MG63 (cell line): Measurements from ENCODE around the gene MYADM. TPM values are rescaled to one million over a fixed set of nuclear protein-coding genes. Genes with fewer than 3 reads are reported as not detected.
"Not testable (repeated sequence)": the region's sequence is repeated elsewhere in the genome, so short reads cannot be mapped to it uniquely, and the experiment has no call there.

Source experiments
- DNase-seq: peaks from one replicate; pipeline ENCODE4 v3.0.0-alpha.2; 2020
- H3K27me3 ChIP-seq: fragments of 250-450 bp; sonication (Bioruptor Pico); 2 replicates; pipeline ENCODE4 v1.5.1; 2020; ENCODE audit warnings: mild to moderate bottlenecking, moderate library complexity
- H3K36me3 ChIP-seq: fragments of 250-450 bp; sonication (Bioruptor Pico); 2 replicates; pipeline ENCODE4 v1.5.1; 2020; ENCODE audit warnings: mild to moderate bottlenecking, moderate library complexity
- H3K4me3 ChIP-seq: fragments of 250-450 bp; sonication (Bioruptor Pico); 2 replicates; pipeline ENCODE4 v1.5.1; 2020; ENCODE audit warnings: mild to moderate bottlenecking, moderate library complexity
- H3K9me3 ChIP-seq: fragments of 250-450 bp; sonication (Bioruptor Pico); 2 replicates; pipeline ENCODE4 v1.5.1; 2020; ENCODE audit warnings: mild to moderate bottlenecking, moderate library complexity
- total RNA-seq: library from RNA; depleted of rRNA; stranded (reverse); fragments of >200 nt; shearing (Covaris generic); gene quantifications from 2 replicates; pipeline ENCODE4 v1.2.3, GENCODE V29; 2014; ENCODE audit warnings: low replicate concordance

MYADM gene
- total RNA-seq, 1 experiment from 2014 or later, result 8.3 TPM

GRCh38 chr19:53865523-53865917 is 2.2 kb upstream of the MYADM start:
- Histone ChIP-seq H3K4me3 (peak overlapping the region; percentile 33), H3K27me3 (no peaks in the 10 kb centered on the region), H3K9me3 (no peaks in the 10 kb centered on the region), H3K36me3 (peaks cover 2% of the 10 kb centered on the region)
- no peak for DNase-seq

DNA sequence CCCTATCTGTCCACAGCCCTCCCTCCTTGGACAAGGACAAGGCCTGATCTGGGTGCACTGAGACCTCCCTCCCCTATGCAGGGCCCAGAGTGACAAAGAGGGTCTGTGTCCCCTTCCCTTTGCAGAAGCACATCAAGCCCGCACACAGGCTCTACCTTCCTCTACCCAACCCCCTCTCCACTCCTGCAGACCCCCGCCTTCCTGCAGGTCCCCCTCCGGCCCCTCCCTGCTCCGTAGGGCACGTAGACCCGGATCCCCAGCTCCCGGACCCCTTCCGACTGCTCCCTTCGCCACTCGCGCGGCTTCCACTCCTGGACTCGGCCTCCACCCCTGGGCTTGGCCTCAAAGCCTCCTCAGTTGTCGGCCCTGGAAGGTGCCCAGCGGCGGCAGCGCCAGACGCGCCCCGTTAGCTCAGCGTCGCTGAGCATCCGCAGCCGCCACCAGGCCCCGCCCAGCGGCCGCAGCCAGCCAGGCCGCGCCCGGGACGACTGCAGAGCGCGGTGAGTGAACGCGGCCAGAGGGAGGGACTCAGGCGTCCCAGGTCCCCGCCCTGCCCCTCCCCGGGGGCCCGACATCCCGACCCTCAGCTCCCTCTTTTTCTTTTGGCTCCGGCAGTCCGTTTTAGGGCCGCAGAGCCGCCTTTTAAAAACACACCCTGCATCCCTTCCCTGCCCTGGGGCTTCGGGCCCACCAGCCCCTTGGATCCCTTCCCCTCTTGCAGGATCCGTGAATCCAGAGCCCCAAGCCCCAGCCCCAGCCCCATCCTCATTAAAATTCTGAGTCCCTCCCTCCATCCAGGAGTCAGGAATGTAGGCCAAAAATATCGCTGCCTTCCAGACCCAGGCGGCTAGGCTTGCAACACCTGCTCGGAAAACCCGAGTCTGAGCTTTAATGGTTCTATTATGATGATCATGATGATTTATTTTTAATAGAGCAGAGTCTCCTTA is 1.5 kb upstream of the MYADM start:
- Histone ChIP-seq H3K36me3 (peaks cover 9% of the 10 kb centered on the region), H3K9me3 (no peaks in the 10 kb centered on the region), H3K4me3 (peak overlapping the region; percentile 33), H3K27me3 (no peaks in the 10 kb centered on the region)
- DNase-seq, result peak; percentile 82

- DNase-seq, result no peak
- no peaks in the 10 kb centered on the region for H3K9me3 ChIP-seq
- no peaks in the 10 kb centered on the region for H3K27me3 ChIP-seq
- peaks cover 14% of the 10 kb centered on the region for H3K36me3 ChIP-seq
- H3K4me3 ChIP-seq, result peak overlapping the region; percentile 97
These were observed 838 bp upstream of the MYADM start for GRCh38 chr19:53866865-53867224.

DNA sequence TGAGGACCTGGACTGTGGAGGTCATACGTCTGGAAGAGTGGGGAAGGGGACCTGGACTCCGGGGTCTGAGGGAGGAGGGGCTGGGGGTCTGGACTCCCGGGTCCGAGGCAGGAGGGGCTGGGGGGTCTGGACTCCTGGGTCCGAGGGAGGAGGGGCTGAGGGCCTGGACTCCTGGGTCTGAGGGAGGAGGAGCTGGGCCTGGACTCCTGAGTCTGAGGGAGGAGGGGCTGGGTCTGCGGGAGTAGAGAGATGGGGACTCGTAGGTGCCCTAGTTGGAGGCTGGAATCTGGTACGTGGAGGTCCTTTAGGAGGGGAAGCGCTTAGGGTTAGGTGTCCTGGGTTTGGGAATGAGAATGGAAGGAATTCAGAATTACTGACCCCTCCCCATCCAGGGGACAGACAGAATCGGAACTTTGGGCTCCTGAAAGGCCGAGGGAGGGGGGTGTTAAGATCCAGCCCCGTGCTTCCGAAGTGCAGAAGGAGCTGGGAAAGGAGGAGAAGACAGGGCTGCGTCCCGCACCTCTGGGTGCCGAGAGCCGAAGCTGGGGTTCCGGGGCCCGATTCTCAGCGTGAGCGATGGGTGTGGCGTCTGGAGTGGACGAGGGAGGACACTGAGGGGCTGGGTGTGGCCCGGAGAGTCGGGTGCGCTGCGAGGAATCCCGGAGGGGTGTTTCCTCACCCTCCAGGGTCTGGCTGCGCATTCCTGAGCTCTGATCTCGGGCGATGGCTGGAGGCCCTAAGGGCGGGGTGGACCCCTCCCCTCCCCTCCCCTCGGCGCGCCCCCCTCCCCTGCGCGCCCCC is 608 bp downstream of the MYADM start:
- peak; percentile 83 for DNase-seq
- Histone ChIP-seq H3K4me3 (peak overlapping the region; percentile 97), H3K27me3 (no peaks in the 10 kb centered on the region), H3K36me3 (peaks cover 27% of the 10 kb centered on the region), H3K9me3 (no peaks in the 10 kb centered on the region)

GRCh38 chr19:53868892-53869804 is 1.5 kb downstream of the MYADM start:
- DNase-seq, result peak; percentile 97
- Histone ChIP-seq H3K9me3 (no peaks in the 10 kb centered on the region), H3K4me3 (peak overlapping the region; percentile 97), H3K36me3 (peaks cover 35% of the 10 kb centered on the region), H3K27me3 (no peaks in the 10 kb centered on the region)

- H3K27me3 ChIP-seq, H3K9me3 ChIP-seq, DNase-seq: not testable (repeated sequence)
- H3K4me3 ChIP-seq, result peak overlapping the region; percentile 97
- peaks cover 43% of the 10 kb centered on the region for H3K36me3 ChIP-seq
These were observed 2.3 kb downstream of the MYADM start for GRCh38 chr19:53869805-53870484.

- Histone ChIP-seq H3K27me3 (no peaks in the 10 kb centered on the region), H3K36me3 (peaks cover 44% of the 10 kb centered on the region), H3K9me3 (no peaks in the 10 kb centered on the region), H3K4me3 (peak overlapping the region; percentile 20)
- DNase-seq, result no peak
These were observed 2.8 kb downstream of the MYADM start for GRCh38 chr19:53870485-53870844.

GRCh38 chr19:53871454-53871853 is 3.8 kb downstream of the MYADM start:
- Histone ChIP-seq H3K27me3 (no peaks in the 10 kb centered on the region), H3K36me3 (peaks cover 49% of the 10 kb centered on the region), H3K9me3 (no peaks in the 10 kb centered on the region), H3K4me3 (no peak overlapping the region)
- no peak for DNase-seq

GRCh38 chr19:53872762-53873161 is 5.1 kb downstream of the MYADM start:
- no peak for DNase-seq
- no peaks in the 10 kb centered on the region for H3K9me3 ChIP-seq
- peaks cover 52% of the 10 kb centered on the region for H3K36me3 ChIP-seq

GRCh38 chr19:53873773-53874605 is 6.3 kb downstream of the MYADM start:
- H3K4me3 ChIP-seq, result no peak overlapping the region
- peaks cover 52% of the 10 kb centered on the region for H3K36me3 ChIP-seq
- H3K9me3 ChIP-seq, result no peaks in the 10 kb centered on the region
- DNase-seq, result no peak
- H3K27me3 ChIP-seq, result no peaks in the 10 kb centered on the region; the same call in 1 of the 2 replicates

More at GRCh38 chr19:53872762-53873161, 5.1 kb downstream of the MYADM start:
- Histone ChIP-seq H3K4me3 (no peak overlapping the region), H3K27me3 (no peaks in the 10 kb centered on the region)

GRCh38 chr19:53874606-53874990 is 6.9 kb downstream of the MYADM start:
- Histone ChIP-seq H3K36me3 (peaks cover 52% of the 10 kb centered on the region), H3K27me3 (peaks cover 3% of the 10 kb centered on the region), H3K4me3 (no peak overlapping the region), H3K9me3 (no peaks in the 10 kb centered on the region)
- DNase-seq, result no peak

DNA sequence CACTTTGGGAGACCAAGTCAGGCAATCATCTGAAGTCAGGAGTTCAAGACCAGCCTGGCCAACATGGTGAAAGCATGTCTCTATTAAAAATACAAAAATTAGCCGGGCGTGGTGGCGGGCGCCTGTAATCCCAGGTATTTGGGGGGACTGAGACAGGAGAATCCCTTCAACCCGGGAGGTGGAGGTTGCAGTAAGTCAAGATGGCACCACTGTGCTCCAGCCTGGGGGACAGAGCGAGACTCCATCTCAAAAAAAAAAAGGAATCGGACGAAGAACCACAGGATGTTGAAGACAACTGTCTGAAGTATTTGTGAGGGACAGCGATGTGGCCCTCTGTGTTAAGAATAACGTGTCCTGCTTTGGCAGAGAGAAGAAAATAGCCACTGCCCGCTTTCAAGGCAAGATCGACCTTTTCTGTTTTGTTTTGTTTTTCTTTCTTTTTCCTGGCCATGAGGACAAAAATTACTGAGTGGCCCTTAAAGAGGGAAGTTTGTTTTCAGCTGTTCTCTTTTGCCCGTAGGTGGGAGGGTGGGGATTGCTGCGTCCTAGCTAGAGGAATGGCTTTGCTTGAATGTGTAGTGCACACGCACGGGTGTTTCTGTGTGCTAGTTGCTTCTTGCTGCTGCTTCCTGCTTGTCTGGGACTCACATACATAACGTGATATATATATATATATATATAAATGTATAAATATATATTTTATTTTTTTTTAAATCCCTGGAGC is 8.1 kb downstream of the MYADM start:
- H3K36me3 ChIP-seq, result peaks cover 47% of the 10 kb centered on the region
- H3K4me3 ChIP-seq, result no peak overlapping the region
- H3K9me3 ChIP-seq, result no peaks in the 10 kb centered on the region
- peaks cover 7% of the 10 kb centered on the region for H3K27me3 ChIP-seq
- no peak for DNase-seq

DNA sequence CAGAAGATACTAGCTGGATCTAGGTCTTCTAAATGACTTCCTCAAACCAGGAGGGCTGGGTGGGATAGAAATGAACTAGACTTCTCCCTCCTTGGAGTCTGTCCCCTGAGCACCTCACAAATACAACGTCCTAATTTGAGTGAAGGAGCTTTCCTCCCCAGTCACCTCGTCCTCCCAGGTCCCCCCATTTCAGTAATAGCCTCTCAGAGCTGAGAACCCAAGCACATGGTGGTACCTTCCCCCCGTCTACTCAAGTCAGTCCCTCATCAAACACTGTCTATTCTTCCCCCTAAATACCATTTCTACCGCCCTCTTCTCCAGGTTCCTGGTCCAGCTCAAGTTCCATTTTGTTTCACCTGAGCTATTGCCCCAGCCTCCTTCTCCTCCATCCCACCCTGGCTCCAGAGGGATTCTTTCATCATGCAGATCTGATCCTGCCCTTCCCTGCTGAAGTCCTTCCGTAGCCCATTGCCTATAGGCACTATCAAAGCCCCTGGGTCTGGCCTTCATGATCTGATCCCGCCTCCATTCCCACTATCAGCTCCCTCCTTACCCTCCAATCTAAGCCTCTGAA is 9.1 kb downstream of the MYADM start:
- peaks cover 15% of the 10 kb centered on the region for H3K27me3 ChIP-seq
- peaks cover 38% of the 10 kb centered on the region for H3K36me3 ChIP-seq
- no peak overlapping the region for H3K4me3 ChIP-seq
- no peak for DNase-seq
- H3K9me3 ChIP-seq, result no peaks in the 10 kb centered on the region

DNA sequence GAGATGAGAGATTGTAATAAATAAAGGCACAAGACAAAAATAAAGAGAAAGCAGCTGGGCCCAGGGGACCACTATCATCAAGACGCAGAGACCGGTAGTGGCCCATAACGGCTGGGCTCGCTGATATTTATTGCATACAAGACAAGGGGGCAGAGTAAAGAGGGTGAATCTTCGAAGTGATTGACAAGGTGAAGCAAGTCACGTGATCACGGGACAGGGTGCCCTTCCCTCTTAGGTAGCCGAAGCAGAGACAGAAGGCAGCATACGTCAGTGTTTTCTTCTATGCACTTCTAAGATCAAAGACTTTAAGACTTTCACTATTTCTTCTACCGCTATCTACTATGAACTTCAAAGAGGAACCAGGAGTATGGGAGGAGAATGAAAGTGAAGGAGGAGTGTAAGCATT is 9.7 kb downstream of the MYADM start:
- Histone ChIP-seq H3K36me3 (peaks cover 33% of the 10 kb centered on the region), H3K27me3 (peaks cover 22% of the 10 kb centered on the region), H3K4me3 (no peak overlapping the region), H3K9me3 (no peaks in the 10 kb centered on the region)
- no peak for DNase-seq
